HCT116 (cell line): ENCODE results near the gene EEF2. TPM values are rescaled to one million over a fixed set of nuclear protein-coding genes. Genes with fewer than 3 reads are reported as not detected.

Experiments used
- ATAC-seq: fragments of 200-7000 bp; cut with Tn5 transposase; 2 replicates; pipeline ENCODE4 v1.9.1; 2020; ENCODE audit warnings: mild to moderate bottlenecking, moderate library complexity
- BruUV-seq: library from RNA; stranded (reverse); fragments of 400-500 nt; replicated peaks from 2 replicates; lab custom pipeline; 2021; lab: Mats Ljungman, UMichigan
- CTCF ChIA-PET: fragments of 300-600 bp; sonication (Branson Sonifier 250); formaldehyde crosslinking; loops from one replicate; lab custom pipeline; 2021; ENCODE audit warnings: antibody characterized with exemption; lab: Charles Lee
- POLR2A ChIA-PET: fragments of 300-600, 350-600 bp; sonication (Branson Sonifier 250); formaldehyde crosslinking; loops from one replicate; lab custom pipeline; 2021; ENCODE audit warnings: antibody characterized with exemption; lab: Charles Lee
- RAD21 ChIA-PET, 2 experiments: fragments of 300-600 bp; sonication (Branson Sonifier 250); formaldehyde crosslinking; loops; one replicate each; lab custom pipeline; 2023; ENCODE audit warnings: low total read pairs in 2 of 2; ENCODE audit not compliant: uncharacterized antibody in 2 of 2, unreplicated experiment in 2 of 2, low non-redundant PET in 1 of 2; lab: Charles Lee
- DNase-seq: peaks from one replicate; pipeline ENCODE4 v3.0.0-alpha.2; 2010; ENCODE audit warnings: low read depth, low spot score
- H2AFZ ChIP-seq: fragments of 200-600 bp; shearing (Covaris generic), sonication (generic); 2 replicates; pipeline ENCODE4 v1.6.1; 2017; ENCODE audit warnings: low read depth, mixed run types, mixed read lengths, antibody characterized with exemption, low read length; ENCODE audit not compliant: poor library complexity, severe bottlenecking
- H3K27ac ChIP-seq: 2 replicates; pipeline ENCODE4 v1.5.1; 2012; ENCODE audit warnings: low read depth, low read length
- H3K27me3 ChIP-seq: fragments of 200-600 bp; sonication (generic); 2 replicates; pipeline ENCODE4 v1.6.1; 2016; ENCODE audit warnings: mixed run types, low read length, mixed read lengths; ENCODE audit not compliant: insufficient read depth
- H3K36me3 ChIP-seq, 2 experiments: fragments of 200-500 bp in 1 of 2; fragments of 200-600 bp in 1 of 2; sonication (Bioruptor generic) in 1 of 2; sonication (generic) in 1 of 2; 2 replicates each; pipeline versions ENCODE4 v1.5.1 to v1.6.1; 2014 to 2016; ENCODE audit warnings: low read length in 2 of 2, inconsistent platforms in 1 of 2, mixed read lengths in 1 of 2, mixed run types in 1 of 2; ENCODE audit not compliant: insufficient read depth in 2 of 2, control insufficient read depth in 1 of 2
- H3K4me1 ChIP-seq, 2 experiments: fragments of 200-600 bp in 1 of 2; sonication (generic) in 1 of 2; 2 replicates each; pipeline versions ENCODE4 v1.5.1 to v1.6.1; 2012 to 2017; ENCODE audit warnings: low read length in 2 of 2, inconsistent platforms in 1 of 2, mild to moderate bottlenecking in 1 of 2, mixed read lengths in 1 of 2, mixed run types in 1 of 2, moderate library complexity in 1 of 2; ENCODE audit not compliant: insufficient read depth in 2 of 2, control insufficient read depth in 1 of 2
- H3K4me2 ChIP-seq: fragments of 200-600 bp; sonication (generic); 2 replicates; pipeline ENCODE4 v1.6.1; 2017; ENCODE audit warnings: mixed run types, low read length, mixed read lengths
- H3K4me3 ChIP-seq, 2 experiments: fragments of 200-600 bp in 1 of 2; sonication (generic) in 1 of 2; replicated peaks in 1 of 2; 2 replicates each; pipeline ENCODE4 v1.5.1; 2011 to 2016; ENCODE audit warnings: low read length in 2 of 2, control low read depth in 1 of 2, low read depth in 1 of 2, mild to moderate bottlenecking in 1 of 2, mixed read lengths in 1 of 2, mixed run types in 1 of 2
- H3K79me2 ChIP-seq: fragments of 200-600 bp; sonication (generic); 2 replicates; pipeline ENCODE4 v1.6.1; 2017; ENCODE audit warnings: mild to moderate bottlenecking, mixed run types, low read length, moderate library complexity, mixed read lengths; ENCODE audit not compliant: insufficient read depth
- H3K9ac ChIP-seq: fragments of 200-600 bp; sonication (generic); 2 replicates; pipeline ENCODE4 v1.6.1; 2016; ENCODE audit warnings: low read length, mixed read lengths
- H3K9me2 ChIP-seq: fragments of 200-600 bp; sonication (generic), shearing (Covaris generic); 2 replicates; pipeline ENCODE4 v1.6.1; 2017; ENCODE audit warnings: mixed run types, mild to moderate bottlenecking, moderate library complexity; ENCODE audit not compliant: insufficient read depth
- H3K9me3 ChIP-seq, 2 experiments: fragments of 200-500 bp in 1 of 2; fragments of 200-600 bp in 1 of 2; sonication (Bioruptor generic) in 1 of 2; sonication (generic) in 1 of 2; 2 replicates each; pipeline ENCODE4 v1.6.1; 2014 to 2017; ENCODE audit warnings: low read length in 2 of 2, mixed read lengths in 2 of 2, inconsistent platforms in 1 of 2, low read depth in 1 of 2, mild to moderate bottlenecking in 1 of 2, mixed run types in 1 of 2, moderate library complexity in 1 of 2; ENCODE audit not compliant: control insufficient read depth in 1 of 2, insufficient read depth in 1 of 2
- H4K20me1 ChIP-seq: fragments of 200-600 bp; sonication (generic), shearing (Covaris generic); 2 replicates; pipeline ENCODE4 v1.6.1; 2017; ENCODE audit warnings: mixed run types, mild to moderate bottlenecking, moderate library complexity; ENCODE audit not compliant: insufficient read depth
- CBX3 ChIP-seq: IDR thresholded peaks from 2 replicates; pipeline ENCODE4 v1.6.1; 2012; ENCODE audit warnings: low read depth
- CEBPB ChIP-seq: IDR thresholded peaks from 2 replicates; pipeline ENCODE4 v1.6.1; 2012; ENCODE audit warnings: low read depth
- EGR1 ChIP-seq: IDR thresholded peaks from 2 replicates; pipeline ENCODE4 v1.6.1; 2012; ENCODE audit warnings: low read depth
- EZH2phosphoT487 ChIP-seq: fragments of 200-600 bp; IDR thresholded peaks from 2 replicates; pipeline ENCODE4 v1.6.1; 2018; ENCODE audit warnings: antibody characterized with exemption, borderline replicate concordance
- JUND ChIP-seq: IDR thresholded peaks from 2 replicates; pipeline ENCODE4 v1.6.1; 2012
- POLR2AphosphoS5 ChIP-seq: IDR thresholded peaks from 2 replicates; pipeline ENCODE4 v1.6.1; 2011; ENCODE audit warnings: mild to moderate bottlenecking, low read depth, low read length, moderate library complexity
- SIN3A ChIP-seq: IDR thresholded peaks from 2 replicates; pipeline ENCODE4 v1.6.1; 2012; ENCODE audit warnings: low read depth
- SP1 ChIP-seq: IDR thresholded peaks from 2 replicates; pipeline ENCODE4 v1.6.1; 2012; ENCODE audit warnings: low read depth
- TCF7L2 ChIP-seq: IDR thresholded peaks from 2 replicates; pipeline ENCODE4 v1.7.0; 2011; ENCODE audit warnings: borderline replicate concordance, inconsistent platforms; ENCODE audit not compliant: insufficient read depth, insufficient read length; ENCODE audit errors: extremely low read depth
- YY1 ChIP-seq: IDR thresholded peaks from 2 replicates; pipeline ENCODE4 v1.6.1; 2011; ENCODE audit warnings: low read length, low read depth, moderate library complexity, mild to moderate bottlenecking; ENCODE audit not compliant: insufficient replicate concordance; ENCODE audit errors: extremely low read depth
- ZNF274 ChIP-seq: fragments of 200-500 bp; sonication (Bioruptor generic); IDR thresholded peaks from 2 replicates; pipeline ENCODE4 v1.6.1; 2014; ENCODE audit warnings: mild to moderate bottlenecking, low read depth, low read length, inconsistent platforms
- intact Hi-C: fragments of 100-400 bp; cut with micrococcal nuclease; formaldehyde crosslinking; loops from 2 replicates; pipeline ENCODE4 v1.10.0; 2022
- total RNA-seq: library from RNA; stranded (reverse); gene quantifications from one replicate; pipeline ENCODE4 v1.2.1, GENCODE V29; 2021; ENCODE audit not compliant: unreplicated experiment
- TF ChIP-seq, protein P1 (sequence below), 3 experiments: fragments of 200-600 bp in 1 of 3; sonication (generic) in 1 of 3; IDR thresholded peaks in 2 of 3; conservative IDR thresholded peaks in 1 of 3; 2 replicates each; pipeline ENCODE4 v1.5.1; 2012 to 2017; ENCODE audit warnings: low read depth in 2 of 3, low read length in 2 of 3, antibody characterized with exemption in 1 of 3, borderline replicate concordance in 1 of 3, control low read depth in 1 of 3, mild to moderate bottlenecking in 1 of 3, mixed read lengths in 1 of 3, mixed run types in 1 of 3, moderate library complexity in 1 of 3; ENCODE audit not compliant: insufficient read depth in 1 of 3
- TF ChIP-seq, protein P2 (sequence below): IDR thresholded peaks from 2 replicates; pipeline ENCODE4 v1.6.1; 2011; ENCODE audit warnings: mild to moderate bottlenecking, low read length, moderate library complexity; ENCODE audit not compliant: insufficient replicate concordance; ENCODE audit errors: extremely low read depth
- TF ChIP-seq, protein P3 (sequence below): IDR thresholded peaks from 2 replicates; pipeline ENCODE4 v1.6.1; 2012

Gene EEF2
- total RNA-seq, 1 experiment from 2014 or later, result 3,796 TPM

DNA sequence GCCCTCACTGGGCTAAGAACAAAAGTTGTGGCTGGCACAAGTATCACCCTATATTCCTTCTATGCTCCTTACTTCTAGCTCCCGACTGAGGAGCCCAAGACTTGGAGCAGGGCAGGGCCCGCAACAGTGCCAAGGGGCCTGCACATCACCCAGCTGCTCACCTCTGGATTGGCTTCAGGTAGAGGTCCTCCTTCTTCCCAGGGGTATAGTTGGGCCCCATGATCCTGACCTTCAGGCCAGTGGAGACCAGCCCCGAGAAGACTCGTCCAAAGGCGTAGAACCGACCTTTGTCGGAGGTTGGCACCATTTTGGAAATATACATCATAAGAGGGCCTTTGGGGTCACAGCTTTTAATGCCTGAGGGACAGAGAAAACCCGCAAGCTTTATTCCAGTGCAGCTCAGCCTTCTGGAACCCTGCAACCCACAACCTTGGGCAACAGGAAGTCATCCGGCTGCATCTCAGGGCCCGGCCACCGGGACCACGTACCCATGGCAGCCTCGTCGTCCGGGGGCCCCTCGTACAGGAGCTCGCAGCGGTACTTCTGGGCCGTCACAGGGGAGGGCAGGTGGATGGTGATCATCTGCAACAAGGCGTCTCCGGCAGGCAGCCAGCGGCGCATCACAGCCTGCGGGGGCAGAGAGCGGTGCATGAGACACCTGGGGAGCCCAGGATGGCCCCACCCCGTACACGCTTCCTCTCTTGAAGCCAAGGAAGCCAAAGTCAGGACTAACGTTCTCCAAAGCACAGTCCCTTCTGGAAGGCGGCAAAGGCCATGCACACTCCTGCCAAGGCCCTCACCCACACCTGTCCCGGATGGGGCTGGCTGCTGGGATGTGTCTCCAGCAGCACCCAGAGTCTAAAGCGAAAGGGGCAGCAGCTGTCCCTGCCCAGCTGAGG is 4.7 kb downstream of the EEF2 start:
- H3K79me2 ChIP-seq, result peaks cover 95% of the 10 kb centered on the region
- RAD21 ChIA-PET, result no interaction called here
- POLR2A ChIA-PET, result interaction anchor here (1.0 to 2.5 kb wide), 3 partner anchors 9 to 226 kb away, joined by 3 to 11 read pairs (median 5); partner anchors contain the start of gene DAPK3

More for the DNA sequence above, 4.7 kb downstream of the EEF2 start:
- DNase-seq, result no peak
- no peak overlapping the region for H3K4me3 ChIP-seq
- BruUV-seq, result TSS peak; percentile 0
- no peak overlapping the region for H3K4me2 ChIP-seq
- H4K20me1 ChIP-seq, result peaks cover 85% of the 10 kb centered on the region; the same call in 1 of the 2 replicates
- no peaks in the 10 kb centered on the region for H3K9me2 ChIP-seq
- peaks cover 75 to 90% of the 10 kb centered on the region in 2 experiments for H3K36me3 ChIP-seq
- H3K9ac ChIP-seq, result no peak overlapping the region
- no peak overlapping the region for H2AFZ ChIP-seq
- peak overlapping the region; percentile 8; the same call in 1 of the 2 replicates for H3K27ac ChIP-seq
- peaks cover 6 to 31% of the 10 kb centered on the region in 2 experiments for H3K4me1 ChIP-seq
- no peaks in the 10 kb centered on the region for H3K9me3 ChIP-seq
- no peak for TF ChIP-seq CBX3
- TF ChIP-seq TCF7L2, result no peak
- TF ChIP-seq SP1, result no peak
- TF ChIP-seq ZNF274, result no peak
- no peak for TF ChIP-seq EZH2phosphoT487
- TF ChIP-seq, protein P1, sequence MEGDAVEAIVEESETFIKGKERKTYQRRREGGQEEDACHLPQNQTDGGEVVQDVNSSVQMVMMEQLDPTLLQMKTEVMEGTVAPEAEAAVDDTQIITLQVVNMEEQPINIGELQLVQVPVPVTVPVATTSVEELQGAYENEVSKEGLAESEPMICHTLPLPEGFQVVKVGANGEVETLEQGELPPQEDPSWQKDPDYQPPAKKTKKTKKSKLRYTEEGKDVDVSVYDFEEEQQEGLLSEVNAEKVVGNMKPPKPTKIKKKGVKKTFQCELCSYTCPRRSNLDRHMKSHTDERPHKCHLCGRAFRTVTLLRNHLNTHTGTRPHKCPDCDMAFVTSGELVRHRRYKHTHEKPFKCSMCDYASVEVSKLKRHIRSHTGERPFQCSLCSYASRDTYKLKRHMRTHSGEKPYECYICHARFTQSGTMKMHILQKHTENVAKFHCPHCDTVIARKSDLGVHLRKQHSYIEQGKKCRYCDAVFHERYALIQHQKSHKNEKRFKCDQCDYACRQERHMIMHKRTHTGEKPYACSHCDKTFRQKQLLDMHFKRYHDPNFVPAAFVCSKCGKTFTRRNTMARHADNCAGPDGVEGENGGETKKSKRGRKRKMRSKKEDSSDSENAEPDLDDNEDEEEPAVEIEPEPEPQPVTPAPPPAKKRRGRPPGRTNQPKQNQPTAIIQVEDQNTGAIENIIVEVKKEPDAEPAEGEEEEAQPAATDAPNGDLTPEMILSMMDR (IDR thresholded peaks at IDR 0.05 in 2 of 3, conservative IDR thresholded peaks at IDR 0.05 in 1 of 3; ENCODE audit: borderline replicate concordance in 1 of 3, insufficient read depth in 1 of 3, low read depth in 2 of 3, low read length in 2 of 3), result no peak
- TF ChIP-seq POLR2AphosphoS5, result peak; percentile 8; the same call in 1 of the 2 replicates
- 0 out of 2 replicates have a peak, but pooled peaks have one; percentile 12 for TF ChIP-seq SIN3A
- TF ChIP-seq EGR1, result no peak
- TF ChIP-seq, protein P2, sequence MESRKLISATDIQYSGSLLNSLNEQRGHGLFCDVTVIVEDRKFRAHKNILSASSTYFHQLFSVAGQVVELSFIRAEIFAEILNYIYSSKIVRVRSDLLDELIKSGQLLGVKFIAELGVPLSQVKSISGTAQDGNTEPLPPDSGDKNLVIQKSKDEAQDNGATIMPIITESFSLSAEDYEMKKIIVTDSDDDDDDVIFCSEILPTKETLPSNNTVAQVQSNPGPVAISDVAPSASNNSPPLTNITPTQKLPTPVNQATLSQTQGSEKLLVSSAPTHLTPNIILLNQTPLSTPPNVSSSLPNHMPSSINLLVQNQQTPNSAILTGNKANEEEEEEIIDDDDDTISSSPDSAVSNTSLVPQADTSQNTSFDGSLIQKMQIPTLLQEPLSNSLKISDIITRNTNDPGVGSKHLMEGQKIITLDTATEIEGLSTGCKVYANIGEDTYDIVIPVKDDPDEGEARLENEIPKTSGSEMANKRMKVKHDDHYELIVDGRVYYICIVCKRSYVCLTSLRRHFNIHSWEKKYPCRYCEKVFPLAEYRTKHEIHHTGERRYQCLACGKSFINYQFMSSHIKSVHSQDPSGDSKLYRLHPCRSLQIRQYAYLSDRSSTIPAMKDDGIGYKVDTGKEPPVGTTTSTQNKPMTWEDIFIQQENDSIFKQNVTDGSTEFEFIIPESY, result no peak
- TF ChIP-seq CEBPB, result no peak
- TF ChIP-seq YY1, result no peak
- no peak for TF ChIP-seq JUND
- TF ChIP-seq, protein P3, sequence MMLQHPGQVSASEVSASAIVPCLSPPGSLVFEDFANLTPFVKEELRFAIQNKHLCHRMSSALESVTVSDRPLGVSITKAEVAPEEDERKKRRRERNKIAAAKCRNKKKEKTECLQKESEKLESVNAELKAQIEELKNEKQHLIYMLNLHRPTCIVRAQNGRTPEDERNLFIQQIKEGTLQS, result no peak
- intact Hi-C loops, result no loop called here
- CTCF ChIA-PET, result no interaction called here
- H3K27me3 ChIP-seq, result no peaks in the 10 kb centered on the region
- no peak for ATAC-seq
